Mesothelial cell of epicardium (in vitro differentiated cells): Measurements from ENCODE around the gene MARK4. TPM values are rescaled to one million over a fixed set of nuclear protein-coding genes. Genes with fewer than 3 reads are reported as not detected.
A peak's percentile ranks its signal among the peaks of the same experiment; 100 is the strongest.
"Not testable (repeated sequence)": the region's sequence is repeated elsewhere in the genome, so short reads cannot be mapped to it uniquely, and the experiment has no call there.

Source experiments
- DNase-seq, 2 experiments: peaks; one replicate each; pipeline ENCODE4 v3.0.0; 2021; ENCODE audit warnings: low spot score in 2 of 2; ENCODE audit not compliant: unreplicated experiment in 2 of 2
- H3K27ac Mint-ChIP-seq: 2 replicates; pipeline ENCODE4 v1.8.0; 2021; ENCODE audit warnings: mixed read lengths
- H3K27me3 Mint-ChIP-seq: 2 replicates; pipeline ENCODE4 v1.8.0; 2021; ENCODE audit warnings: low read depth, mixed read lengths
- H3K36me3 Mint-ChIP-seq: 2 replicates; pipeline ENCODE4 v1.8.0; 2021; ENCODE audit warnings: mixed read lengths
- H3K4me1 Mint-ChIP-seq: 2 replicates; pipeline ENCODE4 v1.8.0; 2021; ENCODE audit warnings: mixed read lengths
- H3K4me3 Mint-ChIP-seq: 2 replicates; pipeline ENCODE4 v1.8.0; 2021; ENCODE audit warnings: mild to moderate bottlenecking, moderate library complexity, mixed read lengths
- H3K9me3 Mint-ChIP-seq: 2 replicates; pipeline ENCODE4 v1.8.0; 2021; ENCODE audit warnings: mixed read lengths
- total RNA-seq: library from RNA; stranded (reverse); gene quantifications from 3 replicates; pipeline ENCODE4 v1.2.1, GENCODE V29; 2021
- TF ChIP-seq, protein P1 (sequence below): fragments of 200-600 bp; sonication (generic); IDR thresholded peaks from one replicate; pipeline ENCODE4 v1.5.0; 2021; ENCODE audit warnings: antibody characterized with exemption; ENCODE audit not compliant: unreplicated experiment

MARK4 gene
- total RNA-seq, 1 donor from 2014 or later: 63.7 TPM

DNA sequence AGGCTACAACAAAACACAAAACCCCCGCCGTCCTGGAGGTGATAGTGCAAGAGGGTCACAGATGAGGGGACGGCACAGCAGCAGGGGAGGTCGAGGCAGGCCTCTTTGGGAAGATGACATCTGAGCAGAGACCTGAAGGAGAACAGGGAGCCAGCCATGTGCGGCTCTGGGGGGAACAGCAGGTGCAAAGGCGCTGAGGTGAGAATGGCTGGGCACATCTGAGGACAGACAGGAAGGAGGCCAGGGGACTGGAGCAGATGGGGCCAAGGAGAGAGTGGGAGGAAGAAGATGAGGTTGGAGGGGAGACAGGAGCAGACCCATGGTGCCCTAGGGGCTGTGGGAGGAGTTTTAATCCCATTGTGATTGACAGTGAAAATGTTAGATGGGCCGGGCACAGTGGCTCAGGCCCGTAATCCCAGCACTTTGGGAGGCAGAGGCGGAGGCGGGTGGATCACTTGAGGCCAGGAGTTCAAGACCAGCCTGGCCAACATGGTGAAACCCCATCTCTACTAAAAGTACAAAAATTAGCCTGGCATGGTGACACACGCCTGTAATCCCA, 73.4 kb downstream of the MARK4 start:
- Mint-ChIP-seq H3K4me3 (peak overlapping the region; percentile 51), H3K4me1 (peaks cover 6% of the 10 kb centered on the region), H3K9me3 (no peaks in the 10 kb centered on the region), H3K36me3 (no peaks in the 10 kb centered on the region), H3K27ac (no peak overlapping the region), H3K27me3 (peaks cover 12% of the 10 kb centered on the region)
- TF ChIP-seq, protein P1, sequence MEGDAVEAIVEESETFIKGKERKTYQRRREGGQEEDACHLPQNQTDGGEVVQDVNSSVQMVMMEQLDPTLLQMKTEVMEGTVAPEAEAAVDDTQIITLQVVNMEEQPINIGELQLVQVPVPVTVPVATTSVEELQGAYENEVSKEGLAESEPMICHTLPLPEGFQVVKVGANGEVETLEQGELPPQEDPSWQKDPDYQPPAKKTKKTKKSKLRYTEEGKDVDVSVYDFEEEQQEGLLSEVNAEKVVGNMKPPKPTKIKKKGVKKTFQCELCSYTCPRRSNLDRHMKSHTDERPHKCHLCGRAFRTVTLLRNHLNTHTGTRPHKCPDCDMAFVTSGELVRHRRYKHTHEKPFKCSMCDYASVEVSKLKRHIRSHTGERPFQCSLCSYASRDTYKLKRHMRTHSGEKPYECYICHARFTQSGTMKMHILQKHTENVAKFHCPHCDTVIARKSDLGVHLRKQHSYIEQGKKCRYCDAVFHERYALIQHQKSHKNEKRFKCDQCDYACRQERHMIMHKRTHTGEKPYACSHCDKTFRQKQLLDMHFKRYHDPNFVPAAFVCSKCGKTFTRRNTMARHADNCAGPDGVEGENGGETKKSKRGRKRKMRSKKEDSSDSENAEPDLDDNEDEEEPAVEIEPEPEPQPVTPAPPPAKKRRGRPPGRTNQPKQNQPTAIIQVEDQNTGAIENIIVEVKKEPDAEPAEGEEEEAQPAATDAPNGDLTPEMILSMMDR: no peak
- DNase-seq: no peak

DNA sequence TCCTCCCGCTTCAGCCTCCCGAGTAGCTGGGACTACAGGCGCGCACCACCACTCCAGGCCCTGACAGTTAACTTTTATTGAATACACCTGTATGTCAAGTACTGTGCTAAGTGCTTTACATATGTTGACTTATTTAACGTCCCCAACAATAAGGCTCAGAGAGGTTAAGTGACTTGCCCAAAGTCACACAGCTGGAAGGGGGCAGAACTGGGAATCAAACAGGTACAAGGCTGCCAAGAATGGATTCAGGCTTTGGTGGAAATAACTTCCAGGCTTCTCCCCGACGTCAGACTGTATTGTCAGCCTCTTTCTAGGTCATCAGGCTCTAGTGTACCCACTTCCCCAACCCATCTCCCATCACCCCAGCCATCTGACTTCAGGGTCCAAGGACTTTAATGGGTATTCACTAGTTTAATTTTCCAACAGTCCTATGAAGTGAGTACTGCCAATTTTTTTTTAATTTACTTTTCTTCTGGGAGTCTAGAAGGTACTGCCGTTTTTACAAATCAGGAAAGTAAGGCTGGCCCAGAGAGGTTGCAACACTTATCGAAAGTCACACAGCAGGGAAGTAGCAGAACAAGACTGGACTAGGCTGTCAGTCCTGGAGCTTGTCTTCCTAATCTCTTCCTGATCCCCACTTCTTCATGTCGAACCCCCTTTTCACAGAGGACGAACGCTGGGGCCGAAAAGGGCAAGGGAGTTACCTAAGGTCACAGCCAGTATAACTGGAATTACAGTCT, 76.5 kb downstream of the MARK4 start:
- H3K27ac Mint-ChIP-seq: no peak overlapping the region
- TF ChIP-seq, protein P1: no peak
- H3K4me1 Mint-ChIP-seq: peaks cover 3% of the 10 kb centered on the region
- H3K27me3 Mint-ChIP-seq: peaks cover 12% of the 10 kb centered on the region
- H3K9me3 Mint-ChIP-seq: no peaks in the 10 kb centered on the region
- no peak for DNase-seq
- H3K4me3 Mint-ChIP-seq: no peak overlapping the region
- H3K36me3 Mint-ChIP-seq: no peaks in the 10 kb centered on the region

DNA sequence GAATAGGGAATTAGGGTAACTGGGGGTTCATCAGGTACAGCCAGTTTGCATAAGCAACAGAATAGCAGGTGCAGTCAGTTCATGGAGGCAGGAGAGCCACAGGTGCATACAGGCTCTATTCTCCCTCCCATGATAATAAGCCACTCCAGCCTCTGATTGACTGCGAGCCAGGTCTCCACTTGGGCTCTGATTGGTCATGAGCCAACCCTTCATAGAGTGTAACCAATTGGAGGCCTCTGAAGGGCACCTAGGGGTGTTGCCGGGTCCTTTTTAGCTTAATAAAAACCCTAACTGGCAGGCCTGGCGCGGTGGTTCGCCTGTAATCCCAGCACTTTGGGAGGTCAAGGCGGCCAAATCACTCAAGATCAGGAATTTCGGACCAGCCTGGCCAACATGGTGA, 80.3 kb downstream of the MARK4 start:
- H3K4me3 Mint-ChIP-seq: no peak overlapping the region
- no peak for DNase-seq
- TF ChIP-seq, protein P1: no peak
- H3K27ac Mint-ChIP-seq: no peak overlapping the region
- no peaks in the 10 kb centered on the region for H3K9me3 Mint-ChIP-seq
- no peaks in the 10 kb centered on the region for H3K36me3 Mint-ChIP-seq
- peaks cover under 1% of the 10 kb centered on the region for H3K4me1 Mint-ChIP-seq
- H3K27me3 Mint-ChIP-seq: no peaks in the 10 kb centered on the region

DNA sequence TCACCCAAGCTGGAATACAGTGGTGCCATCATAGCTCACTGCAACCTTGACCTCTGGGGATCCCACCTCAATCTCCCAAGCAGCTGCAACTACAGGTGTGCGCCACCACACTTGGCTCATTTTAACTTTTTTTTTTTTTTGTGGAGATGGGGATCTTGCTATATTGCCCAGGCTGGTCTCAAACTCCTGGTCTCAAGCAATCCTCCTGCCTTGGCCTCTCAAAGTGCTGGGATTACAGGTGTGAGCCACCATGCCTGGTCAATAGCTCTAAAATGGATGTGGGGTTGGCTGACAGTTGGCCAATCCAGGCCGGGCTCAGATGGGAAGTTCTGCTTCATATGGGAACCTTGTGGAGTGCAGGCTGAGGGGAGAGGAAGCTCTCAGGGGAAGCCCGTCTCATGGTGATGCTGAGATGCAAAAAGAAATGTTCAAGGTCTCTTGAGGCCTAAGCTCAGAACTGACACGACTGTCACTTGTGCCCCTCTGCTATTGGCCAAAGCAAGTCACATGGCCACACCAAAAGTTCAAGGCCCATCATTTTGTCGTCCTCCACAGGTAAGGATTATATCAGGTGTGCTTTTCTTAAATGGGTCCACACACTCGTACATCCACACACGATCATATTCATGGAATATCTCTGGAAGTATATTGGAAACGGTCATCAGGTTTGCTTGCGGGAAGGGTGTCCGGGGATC, 82.7 kb downstream of the MARK4 start:
- no peaks in the 10 kb centered on the region for H3K36me3 Mint-ChIP-seq
- H3K27ac Mint-ChIP-seq: no peak overlapping the region
- no peak for DNase-seq
- H3K9me3 Mint-ChIP-seq: no peaks in the 10 kb centered on the region
- no peak overlapping the region for H3K4me3 Mint-ChIP-seq
- TF ChIP-seq, protein P1: no peak
- no peaks in the 10 kb centered on the region for H3K4me1 Mint-ChIP-seq
- no peaks in the 10 kb centered on the region for H3K27me3 Mint-ChIP-seq

DNA sequence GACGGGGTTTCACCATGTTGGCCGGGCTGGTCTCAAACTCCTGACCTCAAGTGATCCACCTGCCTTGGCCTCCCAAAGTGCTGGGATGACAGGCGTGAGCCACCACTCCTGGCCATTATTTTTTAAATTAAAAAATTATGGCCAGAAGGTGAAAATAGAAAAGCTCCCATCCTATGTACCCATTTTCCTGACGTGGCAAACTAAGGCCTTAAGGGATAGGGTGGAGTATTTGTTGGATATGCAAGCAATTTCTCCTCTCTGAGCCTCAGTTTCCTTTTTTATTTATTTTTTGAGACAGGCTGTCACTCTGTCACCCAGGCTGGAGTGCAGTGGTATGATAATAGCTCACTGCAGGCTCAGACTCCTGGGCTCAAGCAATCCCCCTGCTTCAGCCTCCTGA, 83.8 kb downstream of the MARK4 start:
- H3K36me3 Mint-ChIP-seq, DNase-seq, H3K27me3 Mint-ChIP-seq, H3K4me3 Mint-ChIP-seq, H3K4me1 Mint-ChIP-seq, H3K27ac Mint-ChIP-seq, H3K9me3 Mint-ChIP-seq: not testable (repeated sequence)

DNA sequence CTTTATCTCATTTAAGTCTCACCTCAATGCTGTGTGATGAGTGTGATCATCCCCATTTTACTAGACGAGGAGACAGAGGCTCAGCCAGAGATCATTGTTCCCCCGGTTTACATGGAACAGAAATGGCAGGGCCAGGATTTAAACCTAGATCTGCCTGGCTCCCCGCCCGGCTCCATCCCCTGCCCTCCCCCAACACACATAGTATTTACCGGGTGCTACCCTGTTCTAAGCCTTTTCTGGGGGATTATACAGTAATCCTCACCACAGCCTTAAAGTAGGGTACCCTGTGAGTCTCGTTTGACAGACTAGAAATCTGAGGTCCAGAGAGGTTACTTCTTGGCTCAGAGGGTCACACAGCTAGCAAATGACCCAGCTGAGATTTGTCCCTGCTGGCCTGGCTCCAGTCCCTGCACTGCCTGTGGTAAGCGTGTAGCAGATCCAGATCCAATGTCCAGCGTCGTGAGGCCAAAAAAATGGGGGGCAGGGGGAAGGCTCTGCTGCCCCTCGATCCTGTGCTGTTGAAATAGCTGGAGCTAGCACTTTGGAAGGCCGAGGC, 85.7 kb downstream of the MARK4 start:
- H3K36me3 Mint-ChIP-seq: no peaks in the 10 kb centered on the region
- TF ChIP-seq, protein P1: no peak
- no peak overlapping the region for H3K4me3 Mint-ChIP-seq
- no peaks in the 10 kb centered on the region for H3K9me3 Mint-ChIP-seq
- DNase-seq: no peak
- peaks cover 6% of the 10 kb centered on the region for H3K27me3 Mint-ChIP-seq
- H3K4me1 Mint-ChIP-seq: peaks cover 2% of the 10 kb centered on the region
- H3K27ac Mint-ChIP-seq: no peak overlapping the region
